NCI-H2227 treated with DMSO at 0.1 percent for 48 hours (cell line): Measurements from ENCODE around the gene LMLN.
"Not testable (repeated sequence)": the region's sequence is repeated elsewhere in the genome, so short reads cannot be mapped to it uniquely, and the experiment has no call there.

Source experiments
- DNase-seq: peaks from one replicate; lab custom pipeline; 2025; lab: John Stamatoyannopoulos, UW

Gene LMLN, protein sequence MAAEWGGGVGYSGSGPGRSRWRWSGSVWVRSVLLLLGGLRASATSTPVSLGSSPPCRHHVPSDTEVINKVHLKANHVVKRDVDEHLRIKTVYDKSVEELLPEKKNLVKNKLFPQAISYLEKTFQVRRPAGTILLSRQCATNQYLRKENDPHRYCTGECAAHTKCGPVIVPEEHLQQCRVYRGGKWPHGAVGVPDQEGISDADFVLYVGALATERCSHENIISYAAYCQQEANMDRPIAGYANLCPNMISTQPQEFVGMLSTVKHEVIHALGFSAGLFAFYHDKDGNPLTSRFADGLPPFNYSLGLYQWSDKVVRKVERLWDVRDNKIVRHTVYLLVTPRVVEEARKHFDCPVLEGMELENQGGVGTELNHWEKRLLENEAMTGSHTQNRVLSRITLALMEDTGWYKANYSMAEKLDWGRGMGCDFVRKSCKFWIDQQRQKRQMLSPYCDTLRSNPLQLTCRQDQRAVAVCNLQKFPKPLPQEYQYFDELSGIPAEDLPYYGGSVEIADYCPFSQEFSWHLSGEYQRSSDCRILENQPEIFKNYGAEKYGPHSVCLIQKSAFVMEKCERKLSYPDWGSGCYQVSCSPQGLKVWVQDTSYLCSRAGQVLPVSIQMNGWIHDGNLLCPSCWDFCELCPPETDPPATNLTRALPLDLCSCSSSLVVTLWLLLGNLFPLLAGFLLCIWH

DNA sequence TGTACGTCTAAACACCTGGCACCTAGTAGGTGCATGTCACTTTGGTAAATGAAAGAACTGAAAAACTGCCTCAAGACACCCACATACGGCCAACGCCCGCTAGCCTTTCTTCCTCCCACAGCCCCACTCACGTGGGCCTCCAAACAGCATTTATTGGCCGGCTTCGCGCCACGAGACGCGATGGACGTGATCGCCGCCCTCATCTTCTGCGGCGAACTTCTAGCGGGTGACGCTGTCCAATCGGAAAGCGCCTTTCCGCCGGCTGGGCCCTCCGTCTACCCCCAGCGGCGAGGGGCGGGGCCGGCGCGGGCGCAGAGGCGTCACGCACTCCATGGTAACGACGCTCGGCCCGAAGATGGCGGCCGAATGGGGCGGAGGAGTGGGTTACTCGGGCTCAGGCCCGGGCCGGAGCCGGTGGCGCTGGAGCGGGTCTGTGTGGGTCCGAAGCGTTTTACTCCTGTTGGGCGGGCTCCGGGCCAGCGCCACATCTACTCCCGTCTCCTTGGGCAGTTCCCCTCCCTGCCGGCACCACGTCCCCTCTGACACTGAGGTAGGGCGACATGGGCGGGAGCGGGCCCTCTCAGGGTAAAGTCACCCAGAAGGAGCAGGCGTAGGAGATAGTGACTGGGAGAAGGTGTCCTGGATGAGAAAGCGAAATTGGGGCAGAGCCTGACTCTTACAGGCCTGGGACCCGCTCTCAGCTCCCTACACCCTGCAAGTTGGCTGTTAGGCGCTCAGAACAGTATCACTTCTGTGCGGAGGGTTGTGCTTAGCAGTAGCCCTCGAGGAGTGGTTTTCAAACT lies at the start of gene LMLN:
Gene LMLN (plus strand): TSS at position 327 of the 803 bp plus-strand sequence. CDS start 29 bp downstream, at position 356.
- DNase-seq, result peak; percentile 96

GRCh38 chr3:197912741-197913476 lies 47.1 kb upstream of the LMLN start:
- DNase-seq, result no peak

- DNase-seq, result no peak
These were observed 46.2 kb upstream of the LMLN start for GRCh38 chr3:197913641-197914380.

- DNase-seq, result not testable (repeated sequence)
These were observed 38.4 kb upstream of the LMLN start for GRCh38 chr3:197921429-197922275.

DNA sequence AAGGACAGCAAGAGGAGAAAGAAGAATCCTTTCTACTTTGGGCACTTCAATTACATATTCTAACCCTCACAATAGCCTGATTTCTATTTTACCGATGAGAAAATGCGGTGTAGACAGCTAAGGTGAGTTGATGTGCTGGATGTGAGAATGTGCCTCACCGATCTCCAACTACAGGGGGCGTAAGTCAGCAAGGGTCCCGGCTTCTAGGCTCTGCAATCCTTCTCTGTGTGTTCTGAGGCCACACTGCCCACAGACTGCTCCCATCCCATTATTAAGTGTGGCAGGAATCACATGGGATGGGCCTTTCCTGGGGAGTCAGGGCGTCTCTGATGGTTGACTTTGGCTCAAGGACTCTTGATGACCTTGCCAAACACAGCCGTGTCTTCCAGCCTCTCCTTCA lies 33.6 kb upstream of the LMLN start:
- DNase-seq, result no peak

GRCh38 chr3:197927578-197927977 lies 32.4 kb upstream of the LMLN start:
- DNase-seq, result not testable (repeated sequence)

- DNase-seq, result no peak
These were observed 23.1 kb upstream of the LMLN start for GRCh38 chr3:197936819-197937384.

DNA sequence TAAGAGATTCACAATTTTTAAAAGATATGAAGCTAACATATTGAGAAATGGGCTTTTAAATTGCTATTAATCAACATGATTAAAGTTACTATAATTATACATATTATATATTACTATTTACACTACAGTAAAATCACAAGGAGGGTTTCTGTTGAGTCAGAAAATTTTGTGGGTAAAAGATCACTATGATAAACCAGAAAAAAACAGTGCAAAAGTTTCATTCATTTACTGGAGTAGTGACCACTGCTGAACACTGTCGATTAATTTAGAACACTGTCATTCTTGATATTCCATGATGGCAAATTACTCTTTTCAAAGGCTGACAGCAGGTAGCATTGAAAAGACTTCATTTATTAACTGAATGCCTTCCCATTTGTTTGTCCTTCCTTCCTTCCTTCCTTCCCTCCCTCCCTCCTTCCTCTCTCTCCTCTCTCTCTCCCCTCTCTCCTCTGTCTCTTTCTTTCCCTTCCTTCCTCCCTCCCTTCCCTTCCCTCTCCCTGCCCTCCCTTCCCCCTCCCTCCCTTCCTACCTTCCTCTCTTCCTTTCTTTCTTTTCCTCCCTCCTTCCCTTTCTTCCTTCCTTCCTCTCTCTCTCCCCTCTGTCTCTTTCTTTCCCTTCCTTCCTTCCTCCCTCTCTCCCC lies 19.2 kb upstream of the LMLN start:
- DNase-seq, result no peak

- DNase-seq, result peak; percentile 41
These were observed 17.0 kb upstream of the LMLN start for GRCh38 chr3:197942956-197943556.

DNA sequence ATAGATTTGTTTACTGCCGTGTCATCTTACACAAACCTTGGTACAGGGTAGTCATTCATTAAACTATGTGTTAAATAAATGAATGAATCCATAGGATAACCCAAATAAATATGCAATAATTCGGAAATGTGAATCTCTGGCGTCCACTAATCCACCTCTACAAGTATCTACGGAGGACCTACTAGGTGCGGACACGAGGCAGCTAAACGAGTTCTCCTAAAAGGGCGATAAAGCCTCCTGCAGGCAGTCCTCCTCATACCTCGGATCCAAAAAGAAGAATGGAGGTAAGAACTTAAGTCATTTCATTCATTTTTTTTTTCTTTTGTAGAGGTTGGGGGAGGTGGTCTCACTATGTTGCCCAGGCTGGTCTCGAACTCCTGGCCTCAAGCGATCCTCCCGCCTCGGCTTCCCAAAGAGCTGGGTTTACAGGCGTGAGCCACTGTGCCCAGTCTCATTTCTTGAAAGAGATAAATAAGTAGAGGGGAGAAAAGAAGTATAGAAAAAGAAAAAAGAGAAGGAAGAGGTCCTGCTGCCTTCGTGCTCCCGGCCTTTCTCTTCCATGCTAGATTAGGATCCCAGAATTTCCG lies 10.7 kb upstream of the LMLN start:
- DNase-seq, result no peak

GRCh38 chr3:197949778-197950676 lies 10.0 kb upstream of the LMLN start, which contains the start of gene RPL35A:
Gene RPL35A (plus strand): TSS chr3:197950190. CDS start chr3:197950968, 778 bp downstream.
- DNase-seq, result peak; percentile 97

- no peak for DNase-seq
These were observed 9.3 kb upstream of the LMLN start for GRCh38 chr3:197950677-197951061.

DNA sequence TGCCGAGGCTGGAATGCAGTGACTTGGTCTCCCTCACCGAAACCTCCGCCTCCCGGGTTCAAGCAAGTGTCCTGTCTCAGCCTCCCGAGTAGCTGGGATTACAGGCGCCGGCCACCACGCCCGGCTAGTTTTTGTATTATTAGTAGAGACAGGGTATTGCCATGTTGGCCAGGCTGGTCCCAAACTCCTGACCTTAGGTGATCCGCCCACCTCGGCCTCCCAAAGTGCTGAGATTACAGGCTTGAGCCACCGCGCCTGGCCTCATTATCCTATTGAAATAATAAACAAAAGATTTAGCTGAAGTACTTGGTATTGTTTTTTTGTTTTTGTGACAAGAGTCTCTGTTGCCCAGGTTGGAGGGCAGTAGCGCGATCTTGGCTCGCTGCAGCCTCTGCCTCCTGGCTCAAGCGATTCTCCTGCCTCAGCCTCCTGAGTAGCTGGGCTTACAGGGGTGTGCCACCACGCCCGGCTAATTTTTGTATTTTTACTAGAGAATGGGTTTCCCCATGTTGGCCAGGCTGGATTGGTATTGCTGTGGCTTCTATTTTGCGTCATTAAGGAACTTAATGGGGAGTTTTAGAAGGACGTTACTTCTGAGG lies 8.5 kb upstream of the LMLN start:
- DNase-seq, result no peak

DNA sequence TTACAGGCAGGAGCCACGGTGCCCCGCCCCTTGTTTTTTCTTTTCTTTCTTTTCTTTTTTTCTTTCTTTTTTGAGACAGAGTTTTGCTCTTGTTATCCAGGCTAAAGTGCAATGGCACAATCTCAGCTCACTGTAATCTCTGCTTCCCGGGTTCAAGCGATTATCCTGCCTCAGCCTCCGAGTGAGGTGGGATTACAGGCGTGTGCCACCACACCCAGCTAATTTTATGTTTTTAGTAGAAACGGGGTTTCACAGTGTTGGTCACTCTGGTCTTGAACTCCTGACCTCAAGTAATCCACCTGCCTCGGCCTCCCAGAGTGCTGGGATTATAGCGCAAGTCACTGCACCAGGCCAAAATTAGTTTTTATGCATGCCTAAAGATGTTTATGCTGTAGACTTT lies 7.6 kb upstream of the LMLN start:
- no peak for DNase-seq

- DNase-seq, result no peak
These were observed 6.7 kb upstream of the LMLN start for GRCh38 chr3:197953325-197953724.

DNA sequence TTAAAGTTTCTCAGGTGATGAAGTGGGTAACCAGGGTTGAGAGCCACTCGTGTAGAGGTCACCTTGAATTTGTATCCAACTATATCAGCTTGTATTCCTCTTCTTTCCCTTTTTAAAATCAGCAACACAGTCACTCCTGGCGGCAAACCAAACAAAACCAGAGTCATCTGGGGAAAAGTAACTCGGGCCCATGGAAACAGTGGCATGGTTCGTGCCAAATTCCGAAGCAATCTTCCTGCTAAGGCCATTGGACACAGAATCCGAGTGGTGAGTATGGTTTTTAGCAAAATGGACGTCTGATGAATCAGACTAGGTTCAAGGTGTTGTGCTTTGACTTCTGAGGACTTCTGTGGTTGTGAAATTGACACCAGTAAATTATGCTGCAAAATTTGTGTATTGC lies 6.1 kb upstream of the LMLN start:
- DNase-seq, result no peak

- DNase-seq, result no peak
These were observed 4.0 kb upstream of the LMLN start for GRCh38 chr3:197955892-197956477.
